Parathyroid adenoma (tissue), 2 donors: Measurements from ENCODE around the gene PCBP3.

ENCODE experiments used
- H2AFZ ChIP-seq: fragments of 300-600 bp; sonication (generic); one replicate; pipeline ENCODE4 v1.7.0; 2017; ENCODE audit warnings: antibody characterized with exemption, mild to moderate bottlenecking
- H3K27ac ChIP-seq: fragments of 300-600 bp; sonication (generic); one replicate; pipeline ENCODE4 v1.7.0; 2017
- H3K27me3 ChIP-seq: fragments of 300-600 bp; sonication (generic); one replicate; pipeline ENCODE4 v1.7.0; 2017; ENCODE audit warnings: low read length; ENCODE audit not compliant: control insufficient read depth, insufficient read depth
- H3K36me3 ChIP-seq: fragments of 300-600 bp; sonication (generic); one replicate; pipeline ENCODE4 v1.7.0; 2017; ENCODE audit warnings: low read length; ENCODE audit not compliant: control insufficient read depth, insufficient read depth
- H3K4me1 ChIP-seq: fragments of 300-600 bp; sonication (generic); one replicate; pipeline ENCODE4 v1.7.0; 2017; ENCODE audit warnings: control low read depth
- H3K4me2 ChIP-seq: fragments of 300-600 bp; sonication (generic); one replicate; pipeline ENCODE4 v1.7.0; 2017; ENCODE audit warnings: low read length
- H3K4me3 ChIP-seq: fragments of 300-600 bp; sonication (generic); one replicate; pipeline ENCODE4 v1.7.0; 2017; ENCODE audit warnings: low read depth, low read length
- H3K79me2 ChIP-seq: fragments of 300-600 bp; sonication (generic); one replicate; pipeline ENCODE4 v1.7.0; 2017; ENCODE audit warnings: control low read depth
- H3K9ac ChIP-seq: fragments of 300-600 bp; sonication (generic); one replicate; pipeline ENCODE4 v1.7.0; 2017; ENCODE audit warnings: mild to moderate bottlenecking
- H3K9me3 ChIP-seq: fragments of 300-600 bp; sonication (generic); one replicate; pipeline ENCODE4 v1.7.0; 2017; ENCODE audit warnings: low read length; ENCODE audit not compliant: control insufficient read depth
- TF ChIP-seq, protein P1 (sequence below): fragments of 300-600 bp; sonication (generic); IDR thresholded peaks from one replicate; pipeline ENCODE4 v1.7.0; 2017; ENCODE audit warnings: antibody characterized with exemption, mild to moderate bottlenecking
- donor health status: primary hyperparathyroidism.

Gene PCBP3

DNA sequence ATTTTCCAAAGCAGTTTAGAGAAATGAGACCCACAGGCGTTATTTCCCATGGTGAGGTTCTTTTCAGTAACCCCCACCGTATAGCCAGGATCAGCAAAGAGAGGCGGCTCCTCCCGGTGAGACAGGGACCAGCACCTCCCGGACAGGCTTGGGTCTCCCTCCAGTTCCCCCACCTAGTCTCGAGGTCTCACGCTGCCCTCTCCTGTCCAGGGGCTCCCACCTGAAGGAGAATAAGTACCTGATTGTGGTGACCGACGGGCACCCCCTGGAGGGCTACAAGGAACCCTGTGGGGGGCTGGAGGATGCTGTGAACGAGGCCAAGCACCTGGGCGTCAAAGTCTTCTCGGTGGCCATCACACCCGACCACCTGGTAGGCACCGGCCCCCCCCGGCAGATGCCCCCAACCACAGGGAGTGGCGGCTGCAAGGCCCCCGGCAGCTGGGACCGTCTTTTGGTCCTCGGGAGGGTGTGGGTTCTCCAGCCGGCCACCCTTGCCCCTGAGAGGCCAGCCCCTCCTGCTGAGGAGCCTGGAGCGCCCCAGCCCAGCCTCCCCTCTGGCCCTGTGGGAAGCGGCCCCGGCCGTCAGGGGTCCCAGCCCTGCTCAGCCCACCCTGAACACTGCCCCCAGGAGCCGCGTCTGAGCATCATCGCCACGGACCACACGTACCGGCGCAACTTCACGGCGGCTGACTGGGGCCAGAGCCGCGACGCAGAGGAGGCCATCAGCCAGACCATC is 343.0 kb downstream of the PCBP3 start:
- H2AFZ ChIP-seq = no peak overlapping the region
- H3K27ac ChIP-seq = no peak overlapping the region
- H3K36me3 ChIP-seq = no peaks in the 10 kb centered on the region
- H3K9me3 ChIP-seq = no peaks in the 10 kb centered on the region
- no peak overlapping the region for H3K4me3 ChIP-seq
- H3K4me1 ChIP-seq = no peaks in the 10 kb centered on the region
- no peak overlapping the region for H3K4me2 ChIP-seq
- H3K79me2 ChIP-seq = no peaks in the 10 kb centered on the region
- H3K27me3 ChIP-seq = no peaks in the 10 kb centered on the region
- H3K9ac ChIP-seq = no peak overlapping the region
- TF ChIP-seq, protein P1, sequence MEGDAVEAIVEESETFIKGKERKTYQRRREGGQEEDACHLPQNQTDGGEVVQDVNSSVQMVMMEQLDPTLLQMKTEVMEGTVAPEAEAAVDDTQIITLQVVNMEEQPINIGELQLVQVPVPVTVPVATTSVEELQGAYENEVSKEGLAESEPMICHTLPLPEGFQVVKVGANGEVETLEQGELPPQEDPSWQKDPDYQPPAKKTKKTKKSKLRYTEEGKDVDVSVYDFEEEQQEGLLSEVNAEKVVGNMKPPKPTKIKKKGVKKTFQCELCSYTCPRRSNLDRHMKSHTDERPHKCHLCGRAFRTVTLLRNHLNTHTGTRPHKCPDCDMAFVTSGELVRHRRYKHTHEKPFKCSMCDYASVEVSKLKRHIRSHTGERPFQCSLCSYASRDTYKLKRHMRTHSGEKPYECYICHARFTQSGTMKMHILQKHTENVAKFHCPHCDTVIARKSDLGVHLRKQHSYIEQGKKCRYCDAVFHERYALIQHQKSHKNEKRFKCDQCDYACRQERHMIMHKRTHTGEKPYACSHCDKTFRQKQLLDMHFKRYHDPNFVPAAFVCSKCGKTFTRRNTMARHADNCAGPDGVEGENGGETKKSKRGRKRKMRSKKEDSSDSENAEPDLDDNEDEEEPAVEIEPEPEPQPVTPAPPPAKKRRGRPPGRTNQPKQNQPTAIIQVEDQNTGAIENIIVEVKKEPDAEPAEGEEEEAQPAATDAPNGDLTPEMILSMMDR = no peak

DNA sequence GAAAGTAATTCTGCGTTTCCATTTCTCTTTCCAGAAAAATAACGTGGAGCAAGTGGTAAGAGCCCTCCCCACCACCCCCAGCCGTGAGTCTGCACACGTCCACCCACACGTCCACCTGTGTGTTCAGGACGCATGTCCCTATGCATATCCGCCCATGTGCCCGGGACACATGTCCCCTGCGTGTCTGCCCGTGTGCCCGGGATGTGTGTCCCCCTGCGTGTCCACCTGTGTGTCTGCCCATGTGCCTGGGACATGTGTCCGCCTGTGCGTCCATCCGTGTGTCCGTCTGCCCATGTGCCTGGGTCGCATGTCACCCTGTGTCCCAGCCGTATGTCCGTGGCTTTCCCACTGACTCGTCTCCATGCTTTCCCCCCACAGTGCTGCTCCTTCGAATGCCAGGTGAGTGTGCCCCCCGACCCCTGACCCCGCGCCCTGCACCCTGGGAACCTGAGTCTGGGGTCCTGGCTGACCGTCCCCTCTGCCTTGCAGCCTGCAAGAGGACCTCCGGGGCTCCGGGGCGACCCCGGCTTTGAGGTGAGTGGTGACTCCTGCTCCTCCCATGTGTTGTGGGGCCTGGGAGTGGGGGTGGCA is 343.7 kb downstream of the PCBP3 start:
- H3K36me3 ChIP-seq = no peaks in the 10 kb centered on the region
- no peaks in the 10 kb centered on the region for H3K79me2 ChIP-seq
- H3K27me3 ChIP-seq = no peaks in the 10 kb centered on the region
- no peak overlapping the region for H3K4me2 ChIP-seq
- H3K9ac ChIP-seq = no peak overlapping the region
- H3K27ac ChIP-seq = no peak overlapping the region
- no peak overlapping the region for H2AFZ ChIP-seq
- TF ChIP-seq, protein P1 = no peak
- no peak overlapping the region for H3K4me3 ChIP-seq
- H3K9me3 ChIP-seq = no peaks in the 10 kb centered on the region
- H3K4me1 ChIP-seq = no peaks in the 10 kb centered on the region

DNA sequence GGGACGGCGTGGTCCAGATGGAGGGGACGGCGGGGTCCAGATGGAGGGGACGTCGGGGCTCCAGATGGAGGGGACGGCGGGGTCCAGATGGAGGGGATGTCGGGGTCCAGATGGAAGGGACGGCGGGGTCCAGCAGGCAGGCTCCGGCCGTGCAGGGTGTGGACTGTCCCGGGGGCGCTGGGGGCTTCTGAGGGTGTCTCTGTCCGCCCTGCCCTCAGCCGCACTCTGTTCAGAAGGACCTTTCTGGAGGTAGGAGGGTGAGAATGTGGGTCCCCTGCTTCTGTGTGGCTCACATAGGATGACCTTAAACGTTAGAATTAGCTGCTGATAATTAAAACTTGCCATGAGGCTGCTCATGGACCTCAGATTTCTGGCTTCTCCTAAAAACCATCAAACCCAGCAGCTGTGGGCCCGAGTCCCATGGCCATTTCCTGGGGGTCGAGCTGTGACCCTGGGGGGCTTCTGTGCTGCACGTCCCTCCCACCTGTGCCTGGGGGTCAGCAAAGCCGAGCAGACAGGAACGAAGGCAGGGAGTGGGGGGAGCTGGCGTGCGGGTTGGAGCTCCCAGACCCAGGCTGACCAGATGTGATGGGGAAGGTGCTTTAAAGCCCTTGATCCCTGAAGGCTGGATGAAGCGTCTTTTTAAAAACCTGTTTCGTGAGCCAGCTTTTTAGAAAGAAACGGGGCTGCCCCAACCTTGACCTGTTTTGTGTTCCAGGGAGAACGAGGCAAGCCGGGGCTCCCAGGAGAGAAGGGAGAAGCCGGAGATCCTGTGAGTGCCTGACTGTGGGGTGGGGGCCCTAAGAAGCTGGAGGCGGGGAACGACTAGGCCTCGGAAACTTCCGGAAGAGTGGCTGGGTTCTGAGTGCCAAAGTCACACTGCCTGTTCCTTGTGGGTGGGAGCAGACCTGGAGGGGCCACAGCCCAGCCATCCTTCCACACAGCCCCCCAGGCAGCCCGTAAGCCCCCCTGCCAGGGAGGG is 345.1 kb downstream of the PCBP3 start:
- Histone ChIP-seq H3K27ac (no peak overlapping the region), H3K4me2 (no peak overlapping the region), H3K9me3 (no peaks in the 10 kb centered on the region), H3K4me3 (no peak overlapping the region), H3K79me2 (no peaks in the 10 kb centered on the region), H3K4me1 (no peaks in the 10 kb centered on the region), H3K27me3 (no peaks in the 10 kb centered on the region), H2AFZ (no peak overlapping the region), H3K9ac (no peak overlapping the region), H3K36me3 (no peaks in the 10 kb centered on the region)
- TF ChIP-seq, protein P1 = no peak

DNA sequence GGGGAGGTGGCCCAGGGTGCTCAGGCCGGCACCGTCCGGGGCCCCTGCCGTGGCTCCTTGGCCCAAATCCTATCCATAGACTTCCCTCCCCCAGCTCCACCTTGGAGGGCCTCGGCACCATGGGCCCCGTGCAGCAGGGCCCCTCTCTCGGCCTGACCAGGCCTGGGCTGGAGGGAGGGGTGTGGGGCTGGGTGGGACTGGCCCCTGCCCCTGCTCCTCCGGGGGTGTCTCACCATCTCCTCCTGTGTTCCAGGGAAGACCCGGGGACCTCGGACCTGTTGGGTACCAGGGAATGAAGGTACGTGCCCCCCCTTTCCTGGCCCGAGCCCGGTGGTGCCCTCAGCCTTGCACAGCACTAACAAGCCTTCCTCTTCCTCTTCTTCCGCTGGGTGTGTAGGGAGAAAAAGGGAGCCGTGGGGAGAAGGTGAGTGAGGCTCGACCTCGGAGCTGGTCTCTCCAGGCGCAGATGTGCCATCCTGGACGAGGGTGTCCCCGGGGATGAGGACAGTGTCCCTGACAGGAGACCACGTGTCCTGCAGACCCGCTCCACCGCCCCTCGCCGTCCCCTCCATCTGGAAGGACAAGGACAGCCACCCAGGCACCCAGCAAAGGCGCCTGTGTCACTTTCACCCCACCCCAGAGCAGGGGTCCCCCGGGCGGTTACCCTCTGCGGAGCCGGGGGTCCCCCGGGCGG is 346.0 kb downstream of the PCBP3 start:
- TF ChIP-seq, protein P1 = no peak
- Histone ChIP-seq H3K36me3 (no peaks in the 10 kb centered on the region), H3K27ac (no peak overlapping the region), H3K9me3 (no peaks in the 10 kb centered on the region), H3K27me3 (no peaks in the 10 kb centered on the region), H3K4me2 (no peak overlapping the region), H3K4me1 (no peaks in the 10 kb centered on the region), H3K4me3 (no peak overlapping the region), H3K9ac (no peak overlapping the region), H3K79me2 (no peaks in the 10 kb centered on the region), H2AFZ (no peak overlapping the region)
